K562 (cell line): ENCODE data around the gene GATB.

Experiments used
- ARID3B ChIP-seq: fragments of 250-450 bp; sonication (Bioruptor Pico); IDR thresholded peaks from 2 replicates; pipeline ENCODE4 v1.4.0; 2020; ENCODE audit warnings: borderline replicate concordance
- CTCF ChIP-seq, 3 experiments: IDR thresholded peaks in 2 of 3; conservative IDR thresholded peaks in 1 of 3; 2 replicates each; pipeline ENCODE4 v1.5.1; 2011 to 2012; ENCODE audit warnings: low read length in 3 of 3, mild to moderate bottlenecking in 3 of 3, control low read depth in 2 of 3, improper control_type of control experiment in 1 of 3, inconsistent platforms in 1 of 3, low read depth in 1 of 3, mixed read lengths in 1 of 3, moderate library complexity in 1 of 3; ENCODE audit not compliant: insufficient read depth in 2 of 3
- EZH2 ChIP-seq: IDR thresholded peaks from 2 replicates; pipeline ENCODE4 v1.6.1; 2012; ENCODE audit warnings: low read depth, mild to moderate bottlenecking, inconsistent platforms, low read length, borderline replicate concordance
- POLR2B ChIP-seq: fragments of 450-650 bp; IDR thresholded peaks from 2 replicates; pipeline ENCODE4 v1.6.1; 2018; ENCODE audit warnings: low read depth; ENCODE audit not compliant: partially characterized antibody
- REST ChIP-seq, 2 experiments: fragments of 450-650 bp; formaldehyde crosslinking in 1 of 2; IDR thresholded peaks; 2 replicates each; pipeline versions ENCODE4 v1.4.0 to v1.6.1; 2014 to 2020; ENCODE audit warnings: mild to moderate bottlenecking in 2 of 2, borderline replicate concordance in 1 of 2, low read depth in 1 of 2
- STAT6 ChIP-seq: sonication (generic); formaldehyde crosslinking; IDR thresholded peaks from 2 replicates; pipeline ENCODE4 v1.8.1; 2023; ENCODE audit warnings: mild to moderate bottlenecking, missing genetic modification reagents
- ZFX ChIP-seq: sonication (generic); formaldehyde crosslinking; IDR thresholded peaks from 2 replicates; pipeline ENCODE4 v1.8.0; 2022; ENCODE audit warnings: mild to moderate bottlenecking, missing genetic modification reagents, moderate library complexity
- ZNF140 ChIP-seq: fragments of 250-450 bp; sonication (Bioruptor Pico); IDR thresholded peaks from 2 replicates; pipeline ENCODE4 v1.8.0; 2021; ENCODE audit warnings: moderate library complexity, mild to moderate bottlenecking, inconsistent platforms
- ZNF24 ChIP-seq: fragments of 450-650 bp; IDR thresholded peaks from 2 replicates; pipeline ENCODE4 v1.6.1; 2016

GRCh38 chr4:151786158-151786495 is 25.3 kb upstream of the GATB start:
- TF ChIP-seq STAT6 (no peak), CTCF (IDR thresholded peaks at IDR 0.05 in 2 of 3, conservative IDR thresholded peaks at IDR 0.05 in 1 of 3; ENCODE audit: insufficient read depth in 2 of 3, low read depth in 1 of 3, low read length in 3 of 3) (no peak), ZNF140 (CRISPR knock-in tag) (no peak), REST (IDR thresholded peaks at IDR 0.05; ENCODE audit: borderline replicate concordance) (no peak), REST (CRISPR knock-in tag; IDR thresholded peaks at IDR 0.05; ENCODE audit: low read depth) (no peak), POLR2B (no peak), EZH2 (no peak), ZFX (CRISPR knock-in tag) (no peak), ZNF24 (no peak), ARID3B (no peak)
